Endothelial cell of umbilical vein (primary cell): ENCODE results near the gene LRRC14B. TPM values are rescaled to one million over a fixed set of nuclear protein-coding genes. Genes with fewer than 3 reads are reported as not detected.

ENCODE experiments used
- BruUV-seq: library from RNA; stranded (reverse); fragments of 400-500 nt; replicated peaks from 2 replicates; lab custom pipeline; 2021; lab: Mats Ljungman, UMichigan
- CTCF ChIA-PET: fragments of 300-600, 350-600 bp; sonication (Branson Sonifier 250); formaldehyde crosslinking; loops from one replicate; lab custom pipeline; 2021; ENCODE audit warnings: antibody characterized with exemption, inconsistent platforms; lab: Charles Lee
- POLR2A ChIA-PET: fragments of 300-600, 350-600 bp; sonication (Branson Sonifier 250); formaldehyde crosslinking; loops from one replicate; lab custom pipeline; 2021; ENCODE audit warnings: antibody characterized with exemption, inconsistent platforms; lab: Charles Lee
- DNase-seq: peaks from one replicate; pipeline ENCODE4 v3.0.0-alpha.2; 2011; ENCODE audit warnings: low read depth, low spot score
- FAIRE-seq: peaks from 2 replicates; lab custom pipeline; 2011; peaks lifted over from hg19 to GRCh38; lab: Jason Lieb, UNC
- H2AFZ ChIP-seq: 2 replicates; pipeline ENCODE4 v1.6.0; 2012; ENCODE audit warnings: low read depth, low read length, control low read depth, inconsistent platforms
- H3K27ac ChIP-seq: 2 replicates; pipeline ENCODE4 v1.5.1; 2011; ENCODE audit warnings: low read depth, mild to moderate bottlenecking, control low read depth, low read length, moderate library complexity; ENCODE audit not compliant: insufficient read depth
- H3K27me3 ChIP-seq, 2 experiments: 2 replicates each; pipeline versions ENCODE4 v1.6.0 to v1.6.1; 2011; ENCODE audit warnings: low read length in 2 of 2, mixed read lengths in 1 of 2; ENCODE audit not compliant: control insufficient read depth in 2 of 2, insufficient read depth in 2 of 2
- H3K36me3 ChIP-seq, 2 experiments: 2 replicates in 1 of 2; 3 replicates in 1 of 2; pipeline ENCODE4 v1.5.1; 2011; ENCODE audit warnings: low read length in 2 of 2, mild to moderate bottlenecking in 1 of 2, moderate library complexity in 1 of 2; ENCODE audit not compliant: control insufficient read depth in 2 of 2, insufficient read depth in 2 of 2; ENCODE audit errors: extremely low read depth in 1 of 2
- H3K4me1 ChIP-seq: 3 replicates; pipeline ENCODE4 v1.5.1; 2011; ENCODE audit warnings: mild to moderate bottlenecking, low read length; ENCODE audit not compliant: control insufficient read depth, insufficient read depth; ENCODE audit errors: extremely low read depth
- H3K4me2 ChIP-seq: 2 replicates; pipeline ENCODE4 v1.6.1; 2011; ENCODE audit warnings: low read length, control low read depth, mixed read lengths; ENCODE audit not compliant: insufficient read depth
- H3K4me3 ChIP-seq, 3 experiments: fragments of 200-600 bp in 1 of 3; sonication (generic), shearing (Covaris generic) in 1 of 3; replicated peaks in 1 of 3; 2 replicates each; pipeline ENCODE4 v1.5.1; 2011 to 2016; ENCODE audit warnings: control low read depth in 3 of 3, low read length in 3 of 3, mild to moderate bottlenecking in 2 of 3, inconsistent platforms in 1 of 3, low read depth in 1 of 3, moderate library complexity in 1 of 3; ENCODE audit not compliant: insufficient read depth in 1 of 3
- H3K79me2 ChIP-seq: 2 replicates; pipeline ENCODE4 v1.6.0; 2012; ENCODE audit warnings: low read length, inconsistent platforms; ENCODE audit not compliant: control insufficient read depth, insufficient read depth
- H3K9ac ChIP-seq: replicated peaks from 2 replicates; pipeline ENCODE3; 2011; ENCODE audit warnings: low read length, control low read depth; ENCODE audit not compliant: insufficient read depth; ENCODE audit errors: extremely low read depth
- H3K9me1 ChIP-seq: replicated peaks from 3 replicates; pipeline ENCODE4 v1.6.0; 2011; ENCODE audit warnings: mild to moderate bottlenecking, low read length; ENCODE audit not compliant: control insufficient read depth, insufficient read depth; ENCODE audit errors: extremely low read depth
- H3K9me3 ChIP-seq: replicated peaks from 2 replicates; pipeline ENCODE4 v1.5.1; 2012; ENCODE audit warnings: low read length, inconsistent platforms; ENCODE audit not compliant: control insufficient read depth, insufficient read depth
- H4K20me1 ChIP-seq: replicated peaks from 2 replicates; pipeline ENCODE3; 2011; ENCODE audit warnings: mild to moderate bottlenecking, low read length; ENCODE audit not compliant: control insufficient read depth, insufficient read depth; ENCODE audit errors: extremely low read depth
- CTCF ChIP-seq, 2 donors: IDR thresholded peaks; 1 replicate in 1 of 2; 2 replicates in 1 of 2; pipeline ENCODE4 v1.5.1; 2011; ENCODE audit warnings: low read length in 2 of 2, mild to moderate bottlenecking in 2 of 2, moderate library complexity in 2 of 2, control low read depth in 1 of 2, inconsistent platforms in 1 of 2, low read depth in 1 of 2; ENCODE audit not compliant: insufficient read depth in 1 of 2; ENCODE audit errors: extremely low read depth in 1 of 2
- EZH2 ChIP-seq: IDR thresholded peaks from 2 replicates; pipeline ENCODE4 v1.6.1; 2012; ENCODE audit warnings: borderline replicate concordance, low read depth, mild to moderate bottlenecking, moderate library complexity, low read length, inconsistent platforms; ENCODE audit not compliant: severe bottlenecking
- FOS ChIP-seq: IDR thresholded peaks from 2 replicates; pipeline ENCODE4 v1.6.1; 2011; ENCODE audit warnings: mild to moderate bottlenecking, low read length, moderate library complexity, borderline replicate concordance; ENCODE audit not compliant: insufficient read depth
- GATA2 ChIP-seq: IDR thresholded peaks from 2 replicates; pipeline ENCODE4 v1.7.0; 2011; ENCODE audit warnings: low read depth, mild to moderate bottlenecking, moderate library complexity, mixed read lengths, low read length; ENCODE audit not compliant: insufficient read length, insufficient read depth
- JUN ChIP-seq: IDR thresholded peaks from 2 replicates; pipeline ENCODE4 v1.6.1; 2011; ENCODE audit warnings: borderline replicate concordance, low read depth; ENCODE audit not compliant: insufficient read length, insufficient read depth
- MAX ChIP-seq: IDR thresholded peaks from 2 replicates; pipeline ENCODE4 v1.6.1; 2011; ENCODE audit not compliant: insufficient read depth, insufficient read length
- MYC ChIP-seq: IDR thresholded peaks from one replicate; pipeline ENCODE4 v1.6.1; 2011; ENCODE audit warnings: mild to moderate bottlenecking, low read depth, low read length
- POLR2A ChIP-seq: IDR thresholded peaks from 2 replicates; pipeline ENCODE4 v1.6.1; 2012; ENCODE audit warnings: low read depth, mild to moderate bottlenecking, control low read depth, low read length
- POLR2AphosphoS5 ChIP-seq: IDR thresholded peaks from 2 replicates; pipeline ENCODE4 v1.6.1; 2012; ENCODE audit warnings: low read depth, mild to moderate bottlenecking, control low read depth, low read length, moderate library complexity; ENCODE audit not compliant: insufficient read depth
- dilution Hi-C: fragments of 300-500 bp; cut with MboI; formaldehyde crosslinking; loops from one replicate; pipeline ENCODE4 v1.15.0; 2019; ENCODE audit warnings: low sequenced_read_pairs; ENCODE audit not compliant: extremely low pct_ligation_motif_present
- intact Hi-C: fragments of 100-400 bp; cut with micrococcal nuclease; formaldehyde crosslinking; loops from one replicate; pipeline ENCODE4 v1.10.0; 2022
- polyA plus RNA-seq, 4 experiments: library from polyadenylated mRNA; depleted of rRNA in 3 of 4; stranded (reverse) in 3 of 4; unstranded in 1 of 4; fragments of >200 nt; gene quantifications; 2 replicates each; pipeline versions ENCODE4 v1.2.1 to v1.2.3, GENCODE V29; 2011 to 2012; ENCODE audit warnings: missing spikeins in 1 of 4
- total RNA-seq: library from RNA; stranded (reverse); gene quantifications from 2 replicates; pipeline ENCODE4 v1.2.3, GENCODE V29; 2021

The LRRC14B gene
- total and polyA plus RNA-seq, 2 donors (not counting 3 experiments of a cell fraction or from before 2014, with no cell fraction given) = not detected

- Histone ChIP-seq H3K9ac (no peak overlapping the region), H3K9me3 (no peaks in the 10 kb centered on the region), H3K27ac (no peak overlapping the region), H3K9me1 (no peaks in the 10 kb centered on the region), H3K4me1 (no peaks in the 10 kb centered on the region), H3K27me3 (peaks cover 8% of the 10 kb centered on the region in 2 experiments), H3K4me3 (no peak overlapping the region), H3K79me2 (no peaks in the 10 kb centered on the region), H3K36me3 (no peaks in the 10 kb centered on the region), H2AFZ (no peak overlapping the region), H4K20me1 (no peaks in the 10 kb centered on the region), H3K4me2 (no peak overlapping the region)
- no TSS peak for BruUV-seq
- no peak for TF ChIP-seq GATA2
- TF ChIP-seq JUN = no peak
- no peak for TF ChIP-seq EZH2
- TF ChIP-seq POLR2AphosphoS5 = no peak
- no peak for TF ChIP-seq MYC
- TF ChIP-seq MAX = no peak
- no peak for TF ChIP-seq POLR2A
- no peak for TF ChIP-seq CTCF (IDR thresholded peaks at IDR 0.05; ENCODE audit: extremely low read depth in 1 of 2, insufficient read depth in 1 of 2, low read depth in 1 of 2, low read length in 2 of 2)
- no peak for TF ChIP-seq FOS
- ChIA-PET CTCF (interaction anchor here (1.5 kb wide), 1 partner anchor 10 kb away, joined by 6 read pairs; no protein-coding TSS in a partner anchor), POLR2A (no interaction called here)
- no peak for DNase-seq
- intact Hi-C loops = no loop called here
- no peak for FAIRE-seq
- dilution Hi-C loops = no loop called here
These were observed 13.2 kb upstream of the LRRC14B start for GRCh38 chr5:178110-178509.
